ENCODE data around the gene SHOX.
"Not testable (repeated sequence)": the region's sequence is repeated elsewhere in the genome, so short reads cannot be mapped to it uniquely, and the experiment has no call there.

The SHOX gene

DNA sequence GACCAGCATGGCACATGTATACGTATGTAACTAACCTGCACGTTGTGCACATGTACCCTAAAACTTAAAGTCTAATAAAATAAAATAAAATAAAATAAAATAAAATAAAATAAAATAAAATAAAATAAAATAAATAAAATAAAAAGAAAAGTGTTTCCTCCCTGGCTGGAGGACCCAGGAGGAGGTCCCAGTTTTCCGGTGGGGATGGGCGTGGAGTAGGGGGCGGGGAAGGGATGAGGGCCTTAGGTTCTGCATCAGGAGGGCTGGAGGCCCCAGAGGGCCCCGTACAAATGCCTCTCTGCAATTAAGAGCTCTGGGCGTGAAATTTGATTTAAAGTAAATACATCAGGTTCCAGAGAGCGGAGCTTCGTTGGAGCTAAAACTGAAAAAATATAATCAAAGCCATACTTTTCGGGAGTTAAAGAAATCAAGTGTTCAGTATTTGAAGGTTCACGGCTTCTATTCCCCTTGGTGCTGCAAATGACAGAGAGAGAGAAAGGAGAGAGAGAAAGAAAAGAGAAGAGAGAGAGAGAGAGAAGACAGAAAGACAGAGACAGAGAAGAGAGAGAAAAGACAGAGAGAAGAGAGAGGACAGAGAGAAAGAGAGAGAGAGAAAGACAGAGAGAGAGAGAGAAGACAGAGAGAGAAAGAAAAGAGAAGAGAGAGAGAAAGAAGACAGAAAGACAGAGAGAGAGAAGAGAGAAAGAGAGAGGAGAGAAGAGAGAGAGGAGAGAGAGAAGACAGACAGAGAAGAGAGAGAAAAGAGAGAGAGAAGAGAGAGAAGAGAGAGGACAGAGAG is 8.7 kb upstream of the SHOX start:
- Mint-ChIP-seq H3K27me3 (ENCODE audit: low read depth) (peaks cover 94% of the 10 kb centered on the region), H3K4me3 (peak overlapping the region in 1 of 3 experiments; percentile 4), H3K4me1 (peaks cover 40% of the 10 kb centered on the region), H3K27ac (no peak overlapping the region), H3K36me3 (ENCODE audit: low read depth) (peaks cover 4% of the 10 kb centered on the region), H3K9me3 (peaks cover 2% of the 10 kb centered on the region)
- TF ChIP-seq, protein P1, sequence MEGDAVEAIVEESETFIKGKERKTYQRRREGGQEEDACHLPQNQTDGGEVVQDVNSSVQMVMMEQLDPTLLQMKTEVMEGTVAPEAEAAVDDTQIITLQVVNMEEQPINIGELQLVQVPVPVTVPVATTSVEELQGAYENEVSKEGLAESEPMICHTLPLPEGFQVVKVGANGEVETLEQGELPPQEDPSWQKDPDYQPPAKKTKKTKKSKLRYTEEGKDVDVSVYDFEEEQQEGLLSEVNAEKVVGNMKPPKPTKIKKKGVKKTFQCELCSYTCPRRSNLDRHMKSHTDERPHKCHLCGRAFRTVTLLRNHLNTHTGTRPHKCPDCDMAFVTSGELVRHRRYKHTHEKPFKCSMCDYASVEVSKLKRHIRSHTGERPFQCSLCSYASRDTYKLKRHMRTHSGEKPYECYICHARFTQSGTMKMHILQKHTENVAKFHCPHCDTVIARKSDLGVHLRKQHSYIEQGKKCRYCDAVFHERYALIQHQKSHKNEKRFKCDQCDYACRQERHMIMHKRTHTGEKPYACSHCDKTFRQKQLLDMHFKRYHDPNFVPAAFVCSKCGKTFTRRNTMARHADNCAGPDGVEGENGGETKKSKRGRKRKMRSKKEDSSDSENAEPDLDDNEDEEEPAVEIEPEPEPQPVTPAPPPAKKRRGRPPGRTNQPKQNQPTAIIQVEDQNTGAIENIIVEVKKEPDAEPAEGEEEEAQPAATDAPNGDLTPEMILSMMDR (IDR thresholded peaks at IDR 0.05; ENCODE audit: unreplicated experiment in 3 of 3) = no peak

DNA sequence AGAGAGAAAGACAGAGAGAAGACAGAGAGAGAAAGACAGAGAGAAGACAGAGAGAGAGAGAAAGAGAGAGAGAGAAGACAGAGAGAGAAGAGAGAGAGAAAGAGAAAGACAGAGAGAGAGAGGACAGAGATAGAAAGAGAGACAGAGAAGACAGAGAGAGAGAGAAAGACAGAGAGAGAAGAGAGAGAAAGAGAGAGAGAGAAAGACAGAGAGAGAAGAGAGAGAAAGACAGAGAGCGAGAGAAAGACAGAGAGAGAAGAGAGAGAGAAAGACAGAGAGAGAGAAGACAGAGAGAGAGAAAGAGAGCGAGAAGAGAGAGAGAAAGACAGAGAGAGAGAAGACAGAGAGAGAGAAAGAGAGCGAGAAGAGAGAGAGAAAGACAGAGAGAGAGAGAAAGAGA is 7.8 kb upstream of the SHOX start:
- H3K4me1 Mint-ChIP-seq = peaks cover 46% of the 10 kb centered on the region
- not testable (repeated sequence) for H3K36me3 Mint-ChIP-seq (ENCODE audit: low read depth); H3K4me3 Mint-ChIP-seq; H3K9me3 Mint-ChIP-seq; H3K27ac Mint-ChIP-seq
- H3K27me3 Mint-ChIP-seq (ENCODE audit: low read depth) = peaks cover 94% of the 10 kb centered on the region

DNA sequence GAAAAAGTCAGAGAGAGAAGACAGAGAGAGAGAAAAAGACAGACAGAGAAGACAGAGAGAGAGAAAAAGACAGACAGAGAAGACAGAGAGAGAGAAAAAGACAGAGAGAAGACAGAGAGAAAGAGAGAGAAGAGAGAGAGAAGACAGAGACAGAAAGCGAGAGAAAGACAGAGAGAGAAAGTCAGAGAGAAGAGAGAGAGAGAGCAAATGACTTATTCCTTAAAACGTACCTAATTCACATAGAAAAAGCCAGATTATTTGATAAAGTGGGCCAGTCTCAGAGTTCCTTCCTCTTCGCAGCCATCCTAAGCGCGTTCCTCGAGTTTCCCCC is 7.4 kb upstream of the SHOX start:
- Mint-ChIP-seq H3K4me3 (peak overlapping the region in 1 of 3 experiments; percentile 24), H3K27me3 (ENCODE audit: low read depth) (peaks cover 94% of the 10 kb centered on the region), H3K36me3 (ENCODE audit: low read depth) (peaks cover 1% of the 10 kb centered on the region), H3K9me3 (peaks cover 2% of the 10 kb centered on the region), H3K27ac (no peak overlapping the region), H3K4me1 (peaks cover 42% of the 10 kb centered on the region)
- TF ChIP-seq, protein P1 (IDR thresholded peaks at IDR 0.05; ENCODE audit: unreplicated experiment in 3 of 3) = no peak

DNA sequence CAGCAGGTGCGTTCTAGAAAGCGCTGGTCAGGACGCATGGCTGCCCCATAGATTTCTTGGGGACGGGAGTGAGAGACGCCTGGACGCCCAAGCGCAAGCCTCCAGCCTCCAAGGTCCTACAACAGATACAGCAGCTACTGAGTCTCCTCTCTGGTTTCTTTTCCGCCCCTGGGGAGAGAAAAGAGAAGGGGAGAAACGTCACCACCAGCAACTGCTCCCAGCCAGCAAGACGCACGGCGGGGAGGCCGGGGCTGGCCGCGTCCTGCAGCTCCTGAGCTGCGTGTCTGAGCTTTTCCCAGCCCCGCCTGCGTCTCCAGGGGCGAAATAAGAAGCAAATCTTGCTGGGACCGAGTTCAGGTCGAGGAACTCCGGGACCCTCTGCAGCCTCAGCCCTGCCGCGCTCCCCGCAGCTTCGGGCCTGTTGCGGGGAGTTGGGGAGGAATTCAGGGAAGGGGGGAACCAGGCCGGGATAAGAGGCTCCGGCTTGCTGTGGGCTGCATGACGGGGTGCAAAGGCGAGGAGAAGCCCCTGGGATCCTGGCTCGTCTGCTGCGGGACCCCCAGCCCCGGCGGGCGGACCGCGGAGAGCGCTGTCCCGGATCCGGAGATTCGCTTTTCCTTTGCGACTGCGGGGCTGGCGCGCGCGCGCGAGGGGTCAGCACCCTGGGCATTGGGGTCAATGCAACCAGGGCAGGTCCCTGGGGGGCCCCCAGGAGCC is 6.8 kb upstream of the SHOX start:
- Mint-ChIP-seq H3K4me3 (no peak overlapping the region), H3K36me3 (ENCODE audit: low read depth) (no peaks in the 10 kb centered on the region), H3K4me1 (peaks cover 39% of the 10 kb centered on the region), H3K27ac (no peak overlapping the region), H3K9me3 (peaks cover 2% of the 10 kb centered on the region), H3K27me3 (ENCODE audit: low read depth) (peaks cover 93% of the 10 kb centered on the region)
- TF ChIP-seq, protein P1 (IDR thresholded peaks at IDR 0.05; ENCODE audit: unreplicated experiment in 3 of 3) = no peak

DNA sequence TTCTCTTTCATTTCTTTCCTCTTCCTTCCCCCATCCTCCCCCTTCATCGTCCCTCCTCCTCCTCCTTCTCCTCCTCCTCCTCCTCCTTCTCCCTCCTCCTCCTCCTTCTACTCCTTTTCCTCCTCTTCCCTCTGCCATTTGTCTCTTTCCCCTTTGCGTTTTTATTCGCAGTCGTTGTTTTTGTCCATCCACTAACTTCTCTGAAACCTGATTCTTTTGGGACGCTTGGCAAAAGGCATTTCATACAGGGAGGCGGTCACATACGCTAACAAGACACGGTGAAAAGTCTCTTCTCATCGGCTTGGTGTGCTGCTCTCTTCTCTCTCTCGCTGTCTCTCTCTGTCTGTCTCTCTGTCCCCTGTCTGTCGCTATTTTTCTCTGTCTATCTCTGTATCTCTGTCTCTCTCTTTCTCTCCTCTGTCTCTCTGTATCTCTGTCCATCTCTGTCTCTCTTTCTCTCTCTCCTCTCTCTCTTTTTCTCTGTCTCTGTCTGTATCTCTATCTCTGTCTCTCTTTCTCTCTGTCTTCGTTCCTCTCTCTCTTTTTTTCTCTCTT is 5.4 kb upstream of the SHOX start:
- H3K4me1 Mint-ChIP-seq = peaks cover 39% of the 10 kb centered on the region
- H3K36me3 Mint-ChIP-seq (ENCODE audit: low read depth) = no peaks in the 10 kb centered on the region
- peaks cover 99% of the 10 kb centered on the region for H3K27me3 Mint-ChIP-seq (ENCODE audit: low read depth)
- peak overlapping the region; percentile 6 to 36 (median 18) for H3K4me3 Mint-ChIP-seq
- H3K27ac Mint-ChIP-seq = no peak overlapping the region
- peaks cover 2% of the 10 kb centered on the region for H3K9me3 Mint-ChIP-seq
- TF ChIP-seq, protein P1 (IDR thresholded peaks at IDR 0.05; ENCODE audit: unreplicated experiment in 3 of 3) = no peak

DNA sequence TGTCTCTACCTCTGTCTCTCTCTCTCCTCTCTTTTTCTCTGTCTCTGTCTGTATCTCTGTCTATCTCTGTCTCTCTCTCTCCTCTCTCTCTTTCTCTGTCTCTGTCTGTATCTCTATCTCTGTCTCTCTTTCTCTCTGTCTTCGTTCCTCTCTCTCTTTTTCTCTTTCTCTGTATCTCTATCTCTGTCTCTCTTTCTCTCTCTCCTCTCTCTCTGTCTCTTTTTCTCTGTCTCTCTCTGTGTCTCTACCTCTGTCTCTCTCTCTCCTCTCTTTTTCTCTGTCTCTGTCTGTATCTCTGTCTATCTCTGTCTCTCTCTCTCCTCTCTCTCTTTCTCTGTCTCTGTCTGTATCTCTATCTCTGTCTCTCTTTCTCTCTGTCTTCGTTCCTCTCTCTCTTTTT is 4.5 kb upstream of the SHOX start:
- peaks cover 34% of the 10 kb centered on the region for H3K4me1 Mint-ChIP-seq
- H3K27ac Mint-ChIP-seq = not testable (repeated sequence)

More for the DNA sequence above, 4.5 kb upstream of the SHOX start:
- H3K4me3 Mint-ChIP-seq; H3K36me3 Mint-ChIP-seq (ENCODE audit: low read depth); H3K9me3 Mint-ChIP-seq: not testable (repeated sequence)
- peaks cover 99% of the 10 kb centered on the region for H3K27me3 Mint-ChIP-seq (ENCODE audit: low read depth)
